Iris pigment epithelial cell (primary cell): ENCODE data around the gene LRRTM2.
"Not testable (repeated sequence)": the region's sequence is repeated elsewhere in the genome, so short reads cannot be mapped to it uniquely, and the experiment has no call there.

Source experiments
- DNase-seq: peaks from one replicate; pipeline ENCODE4 v3.0.0-alpha.2; 2011; ENCODE audit warnings: low read depth

LRRTM2 gene

GRCh38 chr5:138834853-138835252, 40.3 kb downstream of the LRRTM2 start:
- DNase-seq: not testable (repeated sequence)

- DNase-seq: no peak
Measured at GRCh38 chr5:138833726-138834480, 41.2 kb downstream of the LRRTM2 start.

- no peak for DNase-seq
Measured at GRCh38 chr5:138833080-138833479, 42.1 kb downstream of the LRRTM2 start.

GRCh38 chr5:138832218-138832617, 42.9 kb downstream of the LRRTM2 start:
- peak; percentile 22 for DNase-seq

- peak; percentile 54 for DNase-seq
Measured at GRCh38 chr5:138831703-138832102, 43.4 kb downstream of the LRRTM2 start.

GRCh38 chr5:138829341-138829740, 45.8 kb downstream of the LRRTM2 start:
- peak; percentile 49 for DNase-seq

GRCh38 chr5:138828556-138828955, 46.6 kb downstream of the LRRTM2 start:
- no peak for DNase-seq

- peak; percentile 21 for DNase-seq
Measured at GRCh38 chr5:138824924-138825863, 49.9 kb downstream of the LRRTM2 start.

- DNase-seq: no peak
Measured at GRCh38 chr5:138824516-138824915, 50.6 kb downstream of the LRRTM2 start.

GRCh38 chr5:138820695-138821094, 54.4 kb downstream of the LRRTM2 start:
- no peak for DNase-seq

GRCh38 chr5:138819081-138819480, 56.1 kb downstream of the LRRTM2 start:
- DNase-seq: no peak
